Left renal pelvis (tissue), 4 donors: ENCODE data around the gene TEX19. TPM values are rescaled to one million over a fixed set of nuclear protein-coding genes. Genes with fewer than 3 reads are reported as not detected.

Source experiments
- DNase-seq, 4 donors: peaks; one replicate each; pipeline ENCODE4 v3.0.0-alpha.2; 2013; ENCODE audit warnings: low read depth in 4 of 4, low spot score in 3 of 4
- polyA plus RNA-seq, 4 donors: library from polyadenylated mRNA; unstranded; fragments of 120-200 nt; gene quantifications; one replicate each; pipeline ENCODE4 v1.2.1, GENCODE V29; 2013; ENCODE audit not compliant: insufficient read length in 4 of 4

TEX19 gene, protein sequence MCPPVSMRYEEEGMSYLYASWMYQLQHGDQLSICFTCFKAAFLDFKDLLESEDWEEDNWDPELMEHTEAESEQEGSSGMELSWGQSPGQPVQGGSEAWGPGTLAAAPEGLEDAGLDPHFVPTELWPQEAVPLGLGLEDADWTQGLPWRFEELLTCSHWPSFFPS
- under 1 TPM in 1 of 4 donors, not detected in 3; 0.09 TPM for polyA plus RNA-seq

DNA sequence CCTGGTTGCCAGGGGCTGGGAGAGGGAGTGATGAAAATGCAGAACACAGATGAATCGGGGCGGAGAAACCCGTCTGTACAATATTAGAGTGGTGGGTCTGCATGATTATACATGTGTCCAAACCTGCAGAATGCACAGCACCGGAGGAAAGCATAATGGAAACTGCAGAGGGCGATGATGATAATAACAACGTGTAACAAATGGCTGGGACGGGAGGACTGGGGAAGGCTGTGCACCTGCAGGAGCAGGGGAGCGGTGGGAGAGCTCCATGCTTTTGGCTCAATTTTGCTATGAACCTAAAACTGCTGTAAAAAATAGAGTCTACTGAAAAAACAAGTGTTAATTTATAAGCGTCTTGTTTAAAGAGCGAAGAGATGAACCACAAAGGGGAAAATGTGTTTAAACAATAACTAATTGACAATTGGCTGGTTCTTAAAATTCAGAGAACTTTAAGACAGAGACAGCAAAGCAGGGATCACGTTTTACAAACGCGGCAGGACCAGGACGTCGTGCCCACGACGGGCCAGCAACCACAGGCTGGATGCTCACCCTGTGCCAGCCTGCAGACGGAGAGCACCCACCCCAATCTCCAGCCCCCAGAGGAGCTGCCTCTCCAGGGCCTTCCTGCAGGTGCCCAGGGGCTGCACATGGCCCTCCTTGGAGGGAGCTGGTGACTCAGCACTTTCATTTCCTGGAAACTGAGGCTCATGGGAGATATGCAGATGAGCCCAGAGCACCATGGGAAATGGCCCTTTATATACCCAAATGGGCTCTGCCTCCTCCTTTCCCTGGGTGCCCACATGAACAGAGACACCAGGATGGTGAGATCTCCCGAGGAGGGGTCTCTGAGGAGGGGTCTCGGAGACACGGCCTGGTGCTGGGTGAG is at the start of gene TEX19:
Gene TEX19 (plus strand): TSS at position 783 of the 886 bp plus-strand sequence. CDS start 2,904 bp downstream, outside the sequence.
- DNase-seq: no peak

DNA sequence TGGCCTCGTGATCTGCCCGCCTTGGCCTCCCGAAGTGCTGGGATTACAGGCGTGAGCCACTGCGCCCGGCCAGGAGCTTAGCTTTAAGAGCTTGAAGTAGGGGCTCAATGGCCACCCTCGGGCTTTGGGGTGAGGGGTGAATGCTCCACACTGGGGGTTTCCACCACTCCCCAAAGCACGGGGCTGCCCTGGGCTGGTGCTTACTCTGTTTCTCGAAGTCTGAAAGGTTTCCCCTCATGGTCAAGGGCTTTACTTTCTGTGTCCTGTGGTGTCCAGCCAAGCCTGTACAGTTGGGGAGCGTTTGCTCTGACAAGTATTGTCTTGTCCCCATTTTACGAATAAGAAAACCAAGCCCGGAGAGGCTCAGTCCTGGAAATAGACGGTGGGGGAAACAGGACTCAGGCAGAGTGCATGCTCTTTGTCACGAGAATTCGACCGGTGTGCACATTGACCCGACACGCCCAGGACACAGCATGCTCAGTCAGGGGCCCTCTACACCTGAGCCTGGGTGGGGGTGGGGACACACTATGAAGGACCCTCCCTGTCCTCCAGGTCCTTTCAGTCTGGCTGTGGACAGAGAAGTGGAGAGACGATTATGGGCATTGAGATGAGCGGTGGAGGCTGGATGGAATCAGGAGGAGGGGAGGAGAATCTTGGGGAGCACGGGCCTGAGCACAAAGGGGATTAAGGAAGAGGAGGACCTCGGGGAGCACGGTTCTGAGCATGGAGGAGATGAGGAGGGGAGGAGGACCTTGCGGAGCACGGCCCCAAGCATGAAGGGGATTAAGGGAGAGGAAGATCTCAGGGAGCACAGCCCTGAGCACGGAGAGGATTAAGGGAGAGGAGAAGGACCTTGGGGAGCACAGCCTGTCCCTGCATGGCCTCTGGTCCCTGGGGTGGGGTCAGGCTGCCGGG is 49.1 kb upstream of the TEX19 start:
- no peak for DNase-seq

DNA sequence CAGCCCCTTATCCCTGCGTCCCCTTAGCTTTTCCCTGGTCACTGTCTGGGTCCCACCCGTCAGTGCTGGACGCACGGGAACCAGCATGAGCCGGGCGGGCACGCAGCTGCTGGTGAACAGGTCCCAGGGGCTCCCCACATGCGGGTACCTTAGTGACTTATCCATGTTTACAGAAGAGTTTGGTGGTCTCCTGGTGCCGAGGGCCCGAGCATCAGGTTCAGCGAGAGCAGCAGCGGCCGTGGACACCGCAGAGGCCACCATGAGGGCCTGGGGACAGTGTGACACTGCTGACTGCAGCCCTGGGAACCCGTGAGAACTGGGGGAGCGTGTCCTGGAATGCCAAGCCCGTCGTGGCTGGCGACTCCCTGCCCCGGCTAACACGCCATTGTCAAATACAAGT is 48.2 kb upstream of the TEX19 start:
- no peak for DNase-seq

DNA sequence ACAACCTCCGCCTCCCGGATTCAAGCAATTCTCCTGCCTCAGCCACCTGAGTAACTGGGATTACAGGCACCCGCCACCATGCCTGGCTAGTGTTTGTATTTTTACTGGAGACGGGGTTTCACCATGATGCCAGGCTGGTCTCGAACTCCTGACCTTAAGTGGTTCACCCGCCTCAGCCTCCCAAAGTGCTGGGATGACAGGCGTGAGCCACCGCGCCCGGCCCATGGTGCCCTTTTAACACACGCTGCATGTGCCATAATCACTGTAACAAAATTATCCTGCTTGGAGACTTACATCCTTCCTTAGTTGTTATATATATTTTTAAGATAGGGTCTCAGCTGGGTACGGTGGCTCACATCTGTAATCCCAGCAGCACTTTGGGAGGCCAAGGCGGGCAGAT is 47.1 kb upstream of the TEX19 start:
- no peak for DNase-seq

DNA sequence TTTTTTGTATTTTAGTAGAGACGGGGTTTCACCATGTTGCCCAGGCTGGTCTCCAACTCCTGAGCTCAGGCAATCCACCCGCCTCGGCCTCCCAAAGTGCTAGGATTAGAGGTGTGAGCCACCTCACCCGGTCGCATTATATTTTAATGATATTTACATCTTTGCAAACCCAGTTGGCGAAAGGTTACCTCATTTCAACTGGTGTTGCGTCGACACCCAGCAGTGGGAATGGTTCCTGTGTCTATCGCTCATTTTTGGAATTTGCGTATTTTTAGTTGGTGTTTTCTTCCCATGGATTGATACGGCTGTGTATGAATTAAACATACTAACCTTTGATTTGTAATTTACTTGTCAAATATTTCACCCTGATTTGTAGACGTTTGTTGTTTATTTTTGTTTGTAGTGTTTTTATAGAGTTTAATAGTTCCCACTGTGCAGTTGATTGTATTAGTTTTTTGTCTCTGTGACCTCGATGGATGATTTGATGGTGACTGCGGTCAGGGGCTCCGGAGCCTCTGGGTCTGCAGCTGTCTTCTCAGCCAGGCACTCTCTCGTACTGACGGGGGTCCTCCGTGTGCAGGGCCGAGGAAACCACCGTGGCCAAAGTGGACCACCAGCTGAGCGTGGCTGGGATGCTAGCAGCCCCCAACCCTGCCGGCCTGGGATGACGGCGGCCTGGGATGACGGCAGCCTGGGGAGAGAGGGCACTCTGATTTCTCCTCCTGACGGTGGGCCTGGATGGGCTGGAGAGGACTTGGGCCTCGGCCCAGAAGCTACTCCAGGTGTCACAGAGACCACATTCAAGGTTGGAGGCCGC is 45.6 kb upstream of the TEX19 start:
- no peak for DNase-seq

DNA sequence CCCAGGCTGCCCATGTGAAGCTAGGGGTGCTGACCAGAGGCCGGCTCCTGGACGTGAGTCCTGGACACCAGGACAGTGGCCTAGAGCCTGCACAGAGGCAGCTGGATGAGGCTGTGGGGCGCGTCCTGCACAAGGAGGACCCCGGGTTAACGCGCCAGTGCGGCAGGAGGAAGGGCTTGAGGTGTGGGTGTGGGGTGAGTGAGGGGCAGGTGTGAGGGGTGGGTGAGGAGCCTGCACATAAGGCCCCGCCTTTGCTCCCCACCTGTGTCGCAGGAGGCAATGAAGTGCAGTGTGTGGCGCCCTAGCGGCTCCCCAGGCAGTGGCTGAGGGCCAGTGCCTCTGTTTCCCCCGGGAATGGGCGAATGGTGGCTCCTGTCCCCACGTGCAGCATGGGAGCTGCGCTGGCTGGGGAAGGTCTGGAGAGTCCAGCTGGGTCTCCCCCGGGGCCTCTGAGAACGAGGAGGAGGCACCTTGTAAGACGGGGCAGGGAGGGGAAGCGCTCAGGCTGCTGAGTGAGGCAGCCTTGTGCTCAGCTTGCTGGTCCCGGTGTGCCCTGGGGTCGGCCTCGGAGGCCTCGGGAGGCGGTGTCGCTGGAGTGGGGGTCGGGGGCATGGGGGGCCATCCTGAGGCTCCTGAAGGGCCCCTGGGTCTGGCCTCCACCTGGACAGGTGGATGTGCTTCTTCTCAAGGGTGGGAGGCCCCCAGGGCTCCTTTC is 44.9 kb upstream of the TEX19 start:
- no peak for DNase-seq

DNA sequence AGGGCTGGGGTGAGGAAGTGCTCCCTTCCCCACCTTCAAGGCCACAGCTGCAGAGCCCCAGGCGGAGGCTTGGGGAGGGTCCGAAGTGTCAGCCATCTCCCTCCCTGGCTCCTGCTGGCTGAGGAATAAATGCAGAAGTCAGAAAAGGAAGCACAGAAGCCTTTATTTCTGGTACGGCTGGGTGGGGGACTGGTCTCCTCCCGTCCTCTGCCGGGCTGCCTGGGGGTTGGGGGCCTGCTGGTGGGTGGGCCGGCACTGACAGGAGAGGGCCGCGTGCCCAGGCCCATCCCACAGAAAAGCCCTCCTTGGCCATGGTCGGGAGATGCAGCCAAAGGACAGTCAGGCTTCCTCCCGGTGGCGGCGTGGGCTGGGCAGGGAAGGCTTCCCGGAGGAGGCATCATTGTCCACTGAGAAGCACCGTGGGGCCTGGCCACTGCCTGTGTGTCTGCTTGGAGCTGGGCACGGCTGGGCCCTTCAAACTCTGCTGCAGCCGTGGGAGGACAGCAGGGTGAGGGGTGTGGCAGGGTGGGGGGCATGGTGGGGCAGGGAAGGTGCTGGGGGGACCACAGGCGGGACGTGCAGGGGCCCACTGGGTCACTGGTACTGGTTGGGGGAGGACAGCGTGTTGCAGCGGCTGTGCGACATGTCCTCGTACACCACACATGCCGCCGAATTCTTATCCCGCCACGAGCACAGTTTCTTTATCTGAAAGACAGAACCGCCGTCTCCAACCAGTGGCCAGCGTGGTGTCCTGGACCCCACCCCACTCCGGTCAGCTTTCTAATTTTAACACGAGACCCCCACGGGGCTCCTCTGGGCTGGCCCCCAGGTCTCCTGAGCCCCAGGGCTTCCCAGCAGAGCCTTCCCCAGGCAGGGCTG is 44.1 kb upstream of the TEX19 start:
- DNase-seq: no peak

DNA sequence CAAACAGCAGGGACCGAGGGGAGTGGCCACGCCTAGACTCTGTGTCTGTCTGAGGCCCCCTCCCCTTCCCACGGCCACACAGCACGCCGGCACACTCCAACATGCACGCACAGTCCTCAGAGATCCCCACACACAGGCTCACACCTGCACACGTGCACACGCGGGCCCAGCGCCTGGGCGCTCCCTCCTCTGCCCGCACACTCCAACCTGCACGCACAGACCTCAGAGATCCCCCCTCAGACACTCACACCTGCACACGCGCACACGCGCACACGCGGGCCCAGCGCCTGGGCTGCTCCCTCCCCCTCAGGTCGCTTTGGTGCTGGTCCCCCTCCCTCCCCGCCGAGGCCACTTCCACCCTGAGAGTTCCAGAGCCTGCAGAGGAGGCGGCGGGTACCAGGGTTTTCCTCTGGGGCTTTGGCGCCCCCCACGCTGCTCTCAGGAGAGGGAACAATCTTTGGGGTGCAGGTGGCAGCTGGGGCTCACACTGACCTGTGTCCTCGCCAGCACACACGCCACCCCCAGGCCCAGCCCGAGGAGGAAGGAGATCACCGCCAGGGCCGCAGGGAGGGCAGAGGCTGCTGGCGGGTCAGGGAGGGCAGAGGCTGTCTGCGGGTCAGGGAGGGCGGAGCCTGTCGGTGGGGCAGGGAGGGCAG is 43.2 kb upstream of the TEX19 start:
- no peak for DNase-seq

DNA sequence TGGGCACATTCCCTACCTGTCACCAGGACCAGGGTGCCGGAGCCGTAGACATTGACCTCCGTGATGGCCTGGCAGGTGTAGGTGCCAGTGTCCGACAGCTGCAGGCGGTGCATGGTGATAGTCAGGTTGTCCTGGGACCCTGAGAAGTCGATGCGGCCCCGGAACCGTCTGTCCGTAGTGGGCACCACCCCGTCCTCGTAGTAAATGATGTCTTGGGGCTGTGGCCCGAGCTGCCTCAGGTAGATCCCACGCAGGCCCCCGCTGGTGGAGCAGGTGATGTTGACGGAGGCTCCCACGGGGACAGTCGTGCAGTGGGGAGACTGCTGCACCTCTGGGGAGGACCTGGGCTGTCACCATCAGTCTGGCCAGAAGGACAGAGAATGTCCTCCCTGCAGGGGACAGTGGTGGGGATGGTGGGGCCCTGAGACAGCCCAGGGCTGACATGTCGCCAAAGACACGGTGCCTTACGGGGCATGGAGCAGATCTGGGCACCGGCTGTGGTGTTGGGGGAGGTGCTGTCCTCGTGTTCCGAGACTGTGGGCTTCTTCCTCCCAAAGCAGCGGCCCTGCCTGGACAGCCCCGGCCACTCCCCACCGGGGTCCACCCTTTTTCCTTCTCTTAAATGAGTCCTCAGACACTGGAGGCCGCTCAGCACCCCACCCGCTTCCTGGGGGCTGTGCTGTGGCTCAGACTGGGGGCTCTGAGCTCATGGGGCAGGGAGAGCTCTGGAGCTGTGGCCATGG is 42.2 kb upstream of the TEX19 start:
- DNase-seq: no peak

DNA sequence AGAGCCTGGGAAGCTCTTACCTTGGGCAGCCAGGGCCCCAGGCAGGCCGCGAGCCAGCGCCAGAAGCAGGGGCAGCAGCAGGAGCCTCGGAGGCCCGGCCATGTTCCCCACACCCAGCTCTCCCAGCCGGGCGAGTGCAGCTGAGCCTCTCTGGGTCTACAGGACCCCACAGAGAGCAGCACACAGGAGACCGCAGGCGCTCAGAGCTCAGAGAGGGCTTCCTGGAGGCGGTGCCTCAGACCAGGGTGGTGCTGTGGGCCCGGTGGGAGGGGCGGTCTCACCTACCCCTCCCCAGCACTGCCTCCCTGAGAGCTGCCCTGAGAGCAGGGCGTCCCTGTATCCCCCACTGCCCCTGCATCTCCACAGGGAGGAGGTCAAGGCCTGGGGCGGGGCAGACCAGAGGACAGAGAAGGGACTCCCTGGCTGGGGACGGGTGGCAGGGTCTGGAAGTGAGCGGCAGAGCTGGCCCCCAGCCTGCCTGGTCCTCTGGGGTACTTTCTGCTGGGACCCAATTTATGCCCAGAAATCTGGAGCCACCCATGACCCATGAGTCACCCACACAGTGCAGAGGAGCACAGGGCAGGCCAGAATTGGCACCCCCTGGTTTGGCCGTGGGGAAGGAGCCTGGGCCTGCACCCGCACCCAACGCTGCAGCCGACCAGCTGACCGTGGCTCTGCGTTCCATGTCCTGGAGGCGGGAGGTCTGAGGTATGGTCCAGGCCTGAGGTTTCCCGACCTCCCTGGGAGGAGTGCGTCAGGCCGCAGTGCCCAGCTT is 41.5 kb upstream of the TEX19 start, which contains the start of gene CD7:
Gene CD7 (minus strand): TSS at position 215 of the 775 bp plus-strand sequence. CDS start 113 bp downstream, at position 102.
- no peak for DNase-seq

DNA sequence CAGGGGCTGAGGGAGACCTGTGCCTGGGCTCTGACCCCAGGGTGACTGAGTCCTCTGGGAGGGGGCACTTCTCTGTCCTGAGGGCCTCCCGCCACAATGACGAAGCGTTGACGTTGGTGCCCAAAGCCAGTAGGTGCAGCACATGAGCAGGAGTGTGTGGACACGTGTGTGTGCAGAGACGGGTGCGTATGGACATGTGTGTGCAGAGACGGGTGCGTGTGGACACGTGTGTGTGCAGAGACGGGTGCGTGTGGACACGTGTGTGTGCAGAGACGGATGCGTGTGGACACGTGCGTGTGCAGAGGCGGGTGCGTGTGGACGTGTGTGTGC is 40.9 kb upstream of the TEX19 start:
- no peak for DNase-seq

DNA sequence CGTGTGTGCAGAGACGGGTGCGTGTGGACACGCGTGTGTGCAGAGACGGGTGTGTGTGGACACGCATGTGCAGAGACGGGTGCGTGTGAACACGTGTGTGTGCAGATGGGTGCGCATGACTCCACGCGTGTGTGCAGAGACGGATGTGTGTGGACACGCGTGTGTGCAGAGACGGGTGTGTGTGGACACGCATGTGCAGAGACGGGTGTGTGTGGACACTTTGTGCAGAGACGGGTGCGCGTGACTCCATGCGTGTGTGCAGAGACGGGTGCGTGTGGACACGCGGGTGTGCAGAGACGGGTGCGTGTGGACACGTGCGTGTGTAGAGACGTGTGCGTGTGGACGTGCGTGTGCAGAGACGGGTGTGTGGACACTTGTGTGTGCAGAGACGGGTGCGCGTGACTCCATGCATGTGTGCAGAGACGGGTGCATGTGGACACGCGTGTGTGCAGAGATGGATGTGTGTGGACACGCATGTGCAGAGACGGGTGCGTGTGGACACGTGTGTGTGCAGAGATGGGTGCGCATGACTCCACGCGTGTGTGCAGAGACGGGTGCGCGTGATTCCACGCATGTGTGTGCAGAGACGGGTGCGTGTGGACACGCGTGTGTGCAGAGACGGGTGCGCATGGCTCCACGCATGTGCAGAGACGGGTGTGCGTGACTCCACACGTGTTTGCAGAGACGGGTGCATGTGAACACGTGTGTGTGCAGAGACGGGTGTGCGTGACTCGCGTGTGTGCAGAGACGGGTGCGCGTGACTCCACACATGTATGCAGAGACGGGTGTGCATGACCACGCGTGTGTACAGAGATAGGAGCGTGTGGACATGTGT is 40.1 kb upstream of the TEX19 start:
- DNase-seq: no peak

DNA sequence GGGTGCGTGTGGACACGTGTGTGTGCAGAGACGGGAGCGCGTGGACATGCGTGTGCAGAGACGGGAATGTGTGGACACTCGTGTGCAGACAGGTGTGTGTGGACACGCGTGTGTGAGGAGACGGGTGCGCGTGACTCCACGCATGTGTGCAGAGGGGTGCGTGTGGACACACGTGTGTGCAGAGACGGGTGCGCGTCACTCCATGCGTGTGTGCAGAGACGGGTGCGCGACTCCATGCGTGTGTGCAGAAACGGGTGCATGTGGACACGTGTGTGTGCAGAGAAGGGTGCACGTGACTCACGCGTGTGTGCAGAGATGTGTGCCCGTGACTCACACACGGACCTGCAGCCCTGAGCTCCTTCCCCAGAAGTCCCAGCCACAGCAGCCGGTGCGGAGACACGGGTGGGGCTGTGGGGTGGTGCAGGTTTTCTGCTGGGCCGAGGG is 39.4 kb upstream of the TEX19 start:
- no peak for DNase-seq

DNA sequence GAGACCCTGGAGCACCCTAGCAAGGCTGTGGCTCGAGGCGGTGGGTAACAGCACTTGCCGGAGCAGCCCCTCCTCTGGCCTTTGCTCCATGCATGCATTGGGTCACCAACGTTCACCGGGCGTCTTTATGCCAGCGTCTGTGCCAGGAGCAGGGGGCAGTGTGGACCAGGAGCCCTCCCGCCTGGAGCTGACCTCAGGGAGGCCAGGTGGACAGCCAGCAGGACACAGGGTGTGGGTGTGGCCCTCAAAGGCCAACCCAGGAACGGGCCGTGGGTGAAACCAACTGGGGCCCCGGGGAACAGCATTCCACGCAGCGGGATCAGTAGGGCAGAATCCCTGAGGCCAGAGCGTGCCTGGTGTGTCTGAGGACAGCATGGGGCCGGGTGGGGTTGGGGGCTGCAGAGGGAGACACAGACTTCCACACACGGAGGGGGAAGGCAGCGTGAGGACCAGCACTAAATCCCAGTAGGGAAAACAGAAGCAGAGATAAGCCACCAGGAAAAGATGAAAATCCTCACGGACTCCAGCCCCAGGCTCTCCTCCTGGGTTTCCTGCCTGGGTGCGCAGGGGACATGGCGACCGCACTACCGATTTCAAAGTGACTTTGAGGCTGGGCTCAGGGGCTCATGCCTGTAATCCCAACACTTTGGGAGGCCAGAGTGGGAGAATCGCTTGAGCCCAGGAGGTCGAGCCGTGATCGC is 38.8 kb upstream of the TEX19 start:
- DNase-seq: no peak
